Head of caudate nucleus (tissue), 42 donors: ENCODE data around the gene TMEM94.
"Not testable (repeated sequence)": the region's sequence is repeated elsewhere in the genome, so short reads cannot be mapped to it uniquely, and the experiment has no call there.

Experiments
- DNase-seq, 42 donors: peaks; one replicate each; pipeline versions ENCODE4 v3.0.0 to v3.0.0-alpha.2; 2020 to 2021; ENCODE audit warnings: mixed read lengths in 7 of 42
- intact Hi-C: fragments of 100-400 bp; cut with DNase I; formaldehyde crosslinking; loops from one replicate; pipeline ENCODE4 v1.15.0; 2022

The TMEM94 gene

DNA sequence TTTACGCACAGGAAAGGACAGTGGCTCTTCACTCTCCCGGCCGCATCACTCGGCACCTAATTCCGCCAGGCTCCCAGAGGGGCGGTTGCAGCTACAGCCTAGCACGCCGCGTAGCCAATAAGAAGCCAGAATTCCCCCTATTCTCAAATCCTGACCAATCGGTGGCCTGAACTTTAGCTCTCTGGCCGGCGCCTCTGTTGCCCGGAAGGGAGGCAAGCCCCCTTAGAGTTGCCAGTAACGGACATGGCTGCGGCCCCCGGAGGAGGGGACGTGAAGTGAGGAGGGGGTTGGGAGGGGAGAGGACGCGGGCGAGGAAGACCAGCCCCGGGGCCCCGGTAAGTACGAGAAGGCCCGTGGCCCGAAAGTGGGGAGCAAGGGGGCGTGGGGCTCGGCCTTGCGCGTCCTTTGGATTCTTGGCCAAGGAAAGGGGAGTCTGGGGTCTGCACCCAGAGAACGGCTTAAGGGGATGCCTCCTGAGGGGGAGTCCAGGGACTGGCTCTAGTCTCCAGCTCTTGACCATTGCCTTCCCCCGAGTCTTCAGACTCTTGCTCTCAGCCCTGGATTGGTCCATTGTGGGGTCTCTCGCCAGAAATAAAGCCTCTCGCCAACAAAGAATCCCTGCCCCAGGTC lies at the start of gene TMEM94:
Gene TMEM94 (plus strand): TSS at position 219 of the 630 bp plus-strand sequence. CDS start 15,271 bp downstream, outside the sequence.
- peak; percentile 90 to 99 (median 97) for DNase-seq
- intact Hi-C loops, result loop anchor here (5.0 kb wide), 1 partner anchor 61 kb away; the partner anchor contains the start of genes CASKIN2 and TSEN54

DNA sequence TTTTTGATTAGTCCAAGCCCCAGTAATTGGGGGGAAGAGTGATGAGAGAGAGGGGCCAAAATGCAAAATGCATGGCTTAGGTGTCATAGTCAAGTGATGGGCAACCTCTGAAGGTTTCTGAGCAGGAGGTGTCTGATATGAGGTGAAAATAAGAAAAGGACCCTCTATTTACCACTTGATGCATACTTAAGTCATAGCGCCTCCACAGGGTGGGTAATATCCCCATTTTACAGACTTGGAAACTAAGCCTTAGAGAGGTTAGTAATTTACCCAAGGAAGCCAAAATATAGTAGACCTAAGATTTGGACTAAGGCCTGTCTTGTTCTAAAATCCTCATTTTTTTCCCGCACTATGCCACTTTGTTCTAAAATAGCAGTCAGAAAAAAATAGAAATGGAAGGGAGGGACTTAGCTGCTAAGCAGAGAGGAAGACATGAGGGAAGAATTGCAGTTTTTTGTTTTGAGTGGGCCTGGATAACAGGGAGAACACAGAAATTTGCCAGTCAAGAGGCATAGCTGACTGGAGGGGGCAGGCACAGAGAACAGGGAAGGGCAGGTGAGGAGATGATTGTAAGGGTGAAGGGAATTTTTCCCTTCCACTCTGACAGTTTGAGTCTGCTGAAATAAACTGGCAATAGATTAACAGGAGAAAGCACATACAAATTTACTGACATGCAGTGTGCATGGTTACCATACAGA lies 48.6 kb upstream of the TMEM94 start:
- intact Hi-C loops, result no loop called here
- DNase-seq, result peak in 28 of 42 donors; percentile 15 to 87 (median 50)

DNA sequence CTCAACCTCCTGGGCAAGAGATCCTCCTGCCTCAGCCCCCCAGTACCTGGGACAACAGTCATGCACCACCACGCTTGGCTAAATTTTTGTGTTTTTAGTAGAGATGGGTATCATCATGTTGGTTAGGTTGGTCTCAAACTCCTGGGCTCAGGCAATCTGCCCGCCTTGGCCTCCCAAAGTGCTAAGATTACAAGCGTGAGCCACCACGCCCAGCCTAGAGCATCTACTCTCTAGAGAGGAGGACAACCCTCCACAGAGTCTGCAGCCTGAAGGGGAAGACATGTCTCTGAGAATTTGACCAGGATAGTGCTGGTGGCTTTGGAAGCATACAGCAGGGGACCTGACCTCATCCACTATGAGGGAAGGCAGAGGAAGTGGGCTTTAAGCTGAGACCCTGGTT lies 46.3 kb upstream of the TMEM94 start:
- intact Hi-C loops, result no loop called here
- peak in 1 of 42 donors; percentile 3 for DNase-seq

DNA sequence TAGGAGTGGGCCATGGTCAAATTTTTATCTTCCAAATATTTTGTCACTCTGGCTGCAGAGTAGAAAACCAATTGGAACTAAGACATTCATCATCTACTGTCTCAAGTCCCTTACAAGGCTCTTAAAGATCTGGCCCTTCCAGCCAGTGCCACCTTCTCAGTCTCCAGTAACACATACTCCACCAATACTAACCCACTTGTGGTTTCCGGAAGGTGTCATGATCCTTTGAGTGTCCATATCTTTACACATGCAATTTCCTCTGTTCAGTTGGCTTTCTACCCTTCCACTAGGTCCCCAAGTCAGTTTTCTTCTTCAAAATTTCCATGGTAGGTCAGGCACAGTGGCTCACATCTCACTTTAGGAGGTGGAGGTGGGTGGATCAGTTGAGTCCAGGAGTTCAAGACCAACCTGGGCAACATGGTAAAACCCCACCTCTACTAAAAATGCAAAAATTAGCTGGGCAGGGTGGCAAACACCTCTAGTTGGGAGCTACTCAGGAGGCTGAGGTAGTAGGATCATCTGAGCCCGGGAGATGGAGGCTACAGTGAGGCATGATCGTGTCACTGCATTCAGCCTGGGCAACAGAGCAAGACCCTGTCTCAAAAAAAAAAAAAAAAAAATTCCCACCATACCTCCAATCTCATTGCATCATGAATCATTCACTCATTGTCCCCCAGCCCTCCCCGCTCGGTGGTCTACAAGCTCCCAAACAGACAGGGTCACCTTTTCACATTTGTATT lies 44.9 kb upstream of the TMEM94 start:
- peak in 1 of 42 donors; percentile 7 for DNase-seq

DNA sequence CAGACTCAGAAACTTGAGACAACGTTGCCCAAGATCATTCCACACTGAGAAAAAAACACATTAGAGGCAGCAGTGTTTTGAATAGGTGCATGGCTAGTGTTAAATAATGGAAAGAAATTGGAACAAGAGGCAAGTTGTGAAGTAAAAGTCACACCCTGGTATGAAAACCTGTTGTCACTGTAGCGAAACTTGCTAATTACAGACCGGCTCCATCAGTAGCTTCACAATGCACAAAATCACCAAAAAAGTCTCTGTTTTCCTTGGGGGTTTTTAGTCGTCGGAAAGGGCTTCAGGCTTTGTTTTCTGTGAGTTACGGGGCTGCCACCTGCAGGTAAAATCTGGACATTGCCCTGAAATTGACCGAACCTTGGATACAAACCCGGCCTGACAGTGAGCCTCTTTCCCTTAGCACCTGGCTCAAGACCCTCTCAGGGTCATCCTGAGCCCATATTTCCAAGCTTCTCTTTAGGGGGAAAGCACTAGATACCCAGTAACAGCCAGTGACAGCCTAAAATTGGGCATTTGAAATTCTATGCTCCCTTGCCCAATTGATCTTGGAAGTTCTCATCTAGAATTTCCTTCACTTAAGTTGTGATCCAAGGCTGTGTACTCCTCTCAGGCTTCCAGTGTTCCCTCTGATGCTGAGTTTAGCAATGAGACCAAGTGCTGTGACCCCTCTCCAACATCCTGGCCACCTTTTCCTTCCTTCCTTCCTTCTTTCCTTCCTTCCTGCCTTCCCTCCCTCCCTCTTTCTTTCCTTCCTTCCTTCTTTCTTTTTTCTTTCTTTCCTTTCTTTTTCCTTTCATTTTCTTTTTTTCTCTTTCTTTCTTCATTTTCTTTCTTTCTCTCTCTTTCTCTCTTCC lies 43.7 kb upstream of the TMEM94 start:
- peak in 40 of 42 donors; percentile 7 to 84 (median 53) for DNase-seq
- intact Hi-C loops, result no loop called here

More for the DNA sequence above, 44.9 kb upstream of the TMEM94 start:
- intact Hi-C loops, result no loop called here

DNA sequence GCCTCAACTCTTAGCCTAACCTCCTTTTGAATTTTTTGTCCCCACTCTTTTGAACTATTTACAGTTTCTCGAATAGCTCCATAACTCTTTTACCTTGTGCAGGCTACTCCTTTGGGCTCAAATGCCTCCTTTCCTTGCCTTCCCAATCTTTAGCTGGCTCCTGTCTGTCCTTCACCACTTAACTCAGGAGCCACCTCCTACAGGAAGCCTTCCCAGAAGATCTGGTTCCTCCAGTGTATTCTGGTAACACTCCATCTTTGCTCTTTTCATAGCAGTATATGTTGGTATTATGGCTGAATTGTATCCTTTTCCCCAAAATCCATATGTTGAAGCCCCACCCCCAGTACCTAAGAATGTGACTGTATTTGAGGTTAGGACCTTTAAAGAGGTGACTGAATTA lies 41.9 kb upstream of the TMEM94 start:
- no peak for DNase-seq
- intact Hi-C loops, result no loop called here

DNA sequence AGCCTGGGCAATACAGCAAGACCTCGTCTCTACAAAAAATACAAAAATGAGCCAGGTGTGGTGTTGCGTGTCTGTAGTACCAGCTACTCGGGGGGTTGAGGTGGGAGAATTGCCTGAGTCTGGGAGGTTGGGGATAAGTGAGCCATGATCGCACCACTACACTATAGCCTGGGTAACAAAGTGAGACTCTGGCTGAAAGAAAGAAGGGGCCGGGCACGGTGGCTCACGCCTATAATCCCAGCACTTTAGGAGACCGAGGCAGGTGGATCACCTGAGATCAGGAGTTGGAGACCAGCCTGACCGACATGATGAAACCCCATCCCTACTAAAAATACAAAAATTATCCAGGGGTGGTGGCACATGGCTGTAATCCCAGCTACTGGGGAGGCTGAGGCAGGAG lies 40.4 kb upstream of the TMEM94 start:
- peak in 1 of 42 donors; percentile 12 for DNase-seq
- intact Hi-C loops, result no loop called here

DNA sequence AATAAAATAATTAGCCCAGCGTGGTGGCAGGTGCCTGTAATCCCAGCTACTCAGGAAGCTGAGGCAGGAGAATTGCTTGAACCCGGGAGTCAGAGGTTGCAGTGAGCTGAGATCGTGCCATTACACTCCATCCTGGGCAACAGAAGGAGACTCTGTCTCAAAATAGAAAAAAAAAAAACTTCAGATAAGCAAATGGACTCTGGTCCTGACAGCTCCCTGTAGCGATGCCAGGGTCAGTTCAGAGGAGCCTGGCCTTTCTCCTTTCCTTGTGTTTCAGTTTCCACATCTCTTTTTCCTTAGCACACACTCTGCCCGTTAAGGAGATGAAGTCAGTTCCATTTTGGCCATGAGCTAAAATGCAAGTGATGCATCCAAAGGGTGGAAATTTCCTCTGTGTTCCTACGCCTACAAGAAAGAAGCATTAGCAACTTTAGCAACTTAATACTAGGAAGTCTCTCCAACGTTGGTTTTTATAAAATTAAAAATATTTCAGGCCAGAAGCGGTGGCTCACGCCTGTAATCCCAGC lies 39.3 kb upstream of the TMEM94 start:
- intact Hi-C loops, result no loop called here
- DNase-seq, result no peak

DNA sequence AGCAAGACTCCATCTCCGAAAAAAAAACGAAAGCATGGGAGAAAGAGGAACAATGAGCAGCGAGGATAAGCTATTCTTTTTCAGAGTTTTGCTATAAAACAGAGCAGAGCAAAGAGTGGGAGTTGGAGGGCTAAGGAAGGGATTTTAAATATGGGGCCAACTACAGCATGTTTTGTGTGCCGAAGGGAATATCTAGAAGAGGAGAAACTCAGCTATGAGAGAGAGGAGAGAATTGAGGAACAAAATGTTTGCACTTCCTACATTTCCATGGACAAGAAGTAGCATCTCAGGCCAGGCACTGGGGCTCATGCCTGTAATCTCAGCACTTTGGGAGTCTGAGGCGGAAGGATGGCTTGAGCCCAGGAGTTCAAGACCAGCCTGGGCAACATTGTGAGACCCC lies 37.9 kb upstream of the TMEM94 start:
- intact Hi-C loops, result no loop called here

DNA sequence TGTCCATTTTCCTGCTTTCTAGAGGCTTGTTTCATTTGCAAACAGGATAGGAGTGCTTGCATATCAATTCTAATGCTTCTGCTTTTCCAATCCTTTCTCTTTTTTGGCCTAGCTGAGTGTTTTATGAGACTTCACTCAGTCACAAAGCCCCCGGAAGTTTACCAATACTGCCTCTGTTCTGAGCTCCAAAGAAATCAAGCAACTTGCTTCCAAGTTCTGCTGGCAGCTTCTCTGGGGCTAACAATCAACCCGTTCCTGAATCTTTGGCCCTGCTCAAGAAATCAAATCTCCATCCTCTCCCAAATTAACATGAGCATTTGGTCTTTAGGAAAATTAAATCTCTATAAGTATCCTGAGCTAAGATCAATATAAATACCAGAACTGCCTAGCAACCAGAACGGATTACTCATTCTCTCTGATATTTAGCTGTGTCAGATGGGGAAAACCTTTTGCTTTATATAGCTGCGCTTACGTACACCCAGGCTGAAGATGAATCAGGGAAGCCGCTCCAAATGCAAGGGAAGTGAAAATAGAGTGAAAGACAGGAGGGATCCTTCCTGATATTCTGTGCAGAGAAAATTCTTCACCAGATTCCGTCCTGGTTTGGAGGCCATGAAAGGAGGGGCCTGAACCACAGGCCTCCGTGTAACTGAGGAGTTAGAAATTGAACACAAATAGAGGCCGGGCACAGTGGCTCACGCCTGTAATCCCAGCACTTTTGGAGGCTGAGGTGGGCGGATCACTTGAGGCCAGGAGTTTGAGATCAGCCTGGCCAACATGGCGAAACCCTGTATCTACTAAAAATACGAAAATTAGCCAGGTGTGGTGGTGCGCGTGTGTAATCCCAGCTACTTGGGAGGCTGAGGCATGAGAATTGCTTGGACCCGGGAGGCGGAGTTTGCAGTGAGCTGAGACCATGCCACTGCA lies 27.6 kb upstream of the TMEM94 start:
- peak in 25 of 42 donors; percentile 22 to 78 (median 38) for DNase-seq
- intact Hi-C loops, result loop anchor here (10.0 kb wide), 1 partner anchor 156 kb away; the partner anchor contains the start of gene MYO15B

More for the DNA sequence above, 37.9 kb upstream of the TMEM94 start:
- no peak for DNase-seq

DNA sequence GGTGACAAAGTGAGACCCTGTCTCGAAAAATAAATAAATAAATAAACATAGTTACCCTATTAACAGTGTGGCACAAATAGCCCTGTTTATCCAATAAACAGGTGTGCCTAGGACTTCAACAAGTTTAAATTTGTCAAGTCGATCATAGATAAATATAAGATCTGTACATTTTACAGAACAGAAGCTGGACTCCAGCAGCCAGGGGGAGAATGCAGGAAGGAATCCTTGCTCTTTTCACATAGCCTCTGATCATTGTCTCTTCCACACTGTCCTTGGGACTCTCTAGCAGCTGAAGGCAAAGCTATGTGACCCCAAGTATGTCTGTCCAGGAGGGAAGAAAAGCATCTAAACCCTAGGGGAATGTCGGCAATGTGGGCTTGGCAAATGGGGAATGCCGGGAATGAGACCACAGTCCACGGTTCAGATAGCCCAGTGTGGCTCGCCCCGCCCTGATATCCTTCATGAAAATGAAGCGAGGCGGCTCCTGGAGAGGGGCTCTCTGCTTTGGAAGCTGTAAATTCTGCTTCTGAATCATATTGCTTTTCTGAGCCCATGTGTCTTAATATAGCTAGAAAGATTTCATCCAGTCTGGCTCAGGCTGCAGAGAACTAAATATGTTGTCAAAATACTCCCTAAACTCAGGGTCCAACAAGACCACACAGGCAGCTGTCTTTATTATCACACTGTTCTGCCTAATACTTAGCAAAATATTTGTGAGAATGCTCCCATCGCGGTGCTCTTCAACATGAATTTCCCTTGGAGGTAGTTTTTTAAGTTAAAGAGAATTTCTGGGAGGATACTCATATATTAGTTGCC lies 26.1 kb upstream of the TMEM94 start:
- DNase-seq, result no peak
- intact Hi-C loops, result no loop called here

DNA sequence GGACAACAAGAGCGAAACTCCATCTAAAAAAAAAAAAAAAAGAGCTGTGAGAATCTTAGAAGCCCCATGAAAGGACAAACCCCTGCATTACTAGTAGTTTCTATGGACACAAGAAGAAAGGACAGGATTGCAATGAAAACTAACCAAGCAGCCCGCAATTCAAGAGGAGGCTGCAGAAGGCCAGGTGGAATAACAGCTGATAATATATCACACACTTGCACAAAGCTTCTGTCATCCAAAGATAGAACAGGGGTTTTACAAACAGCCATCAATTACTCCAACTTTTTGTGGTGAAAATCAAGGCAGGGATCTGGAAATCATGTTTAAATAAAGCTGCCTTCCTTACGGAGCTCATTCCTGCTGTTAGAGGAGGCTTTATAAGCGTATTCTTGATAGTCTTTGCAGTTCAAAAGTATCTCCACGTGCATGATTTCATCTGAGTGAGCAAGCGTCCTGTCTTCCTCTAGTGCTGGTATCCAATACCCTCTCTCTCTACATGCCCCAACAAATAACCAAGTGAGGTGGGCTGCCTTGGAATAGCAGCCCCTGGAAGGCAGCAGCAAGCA lies 23.1 kb upstream of the TMEM94 start:
- intact Hi-C loops, result no loop called here
- DNase-seq, result no peak

DNA sequence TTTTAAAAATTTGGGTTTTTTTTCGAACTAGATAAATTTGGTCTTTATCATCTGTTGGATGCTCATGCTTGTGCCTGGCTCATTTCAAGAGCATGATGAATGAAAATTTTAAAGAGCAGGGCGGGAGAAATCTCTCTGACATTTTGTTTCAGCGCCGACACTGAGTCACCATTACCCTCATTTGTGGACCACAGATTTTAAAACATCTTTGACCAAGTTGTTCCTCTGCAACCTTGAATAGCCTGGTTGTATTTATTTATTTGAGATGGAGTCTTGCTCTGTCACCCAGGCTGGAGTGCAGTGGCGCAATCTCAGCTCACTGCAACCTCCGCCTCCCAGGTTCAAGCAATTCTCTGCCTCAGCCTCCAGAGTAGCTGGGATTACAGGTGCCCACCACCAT lies 22.0 kb upstream of the TMEM94 start:
- intact Hi-C loops, result not testable (repeated sequence)

DNA sequence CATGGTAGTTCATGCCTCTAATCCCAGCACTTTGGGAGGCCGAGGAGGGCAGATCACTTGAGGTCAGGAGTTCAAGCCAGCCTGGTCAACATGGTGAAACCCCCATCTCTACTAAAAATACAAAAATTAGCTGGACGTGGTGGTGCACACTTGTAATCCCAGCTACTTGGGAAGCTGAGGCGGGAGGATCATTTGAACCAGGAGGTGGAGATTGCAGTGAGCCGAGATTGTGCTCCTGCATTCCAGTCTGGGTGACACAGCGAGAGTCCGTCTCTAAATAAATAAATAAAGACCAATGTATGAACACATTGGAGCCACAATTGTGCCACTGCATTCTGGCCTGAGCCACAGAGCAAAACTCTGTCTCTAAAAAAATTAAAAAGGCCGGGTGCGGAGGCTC lies 19.0 kb upstream of the TMEM94 start:
- DNase-seq, intact Hi-C loops: not testable (repeated sequence)

More for the DNA sequence above, 22.0 kb upstream of the TMEM94 start:
- DNase-seq, result not testable (repeated sequence)

DNA sequence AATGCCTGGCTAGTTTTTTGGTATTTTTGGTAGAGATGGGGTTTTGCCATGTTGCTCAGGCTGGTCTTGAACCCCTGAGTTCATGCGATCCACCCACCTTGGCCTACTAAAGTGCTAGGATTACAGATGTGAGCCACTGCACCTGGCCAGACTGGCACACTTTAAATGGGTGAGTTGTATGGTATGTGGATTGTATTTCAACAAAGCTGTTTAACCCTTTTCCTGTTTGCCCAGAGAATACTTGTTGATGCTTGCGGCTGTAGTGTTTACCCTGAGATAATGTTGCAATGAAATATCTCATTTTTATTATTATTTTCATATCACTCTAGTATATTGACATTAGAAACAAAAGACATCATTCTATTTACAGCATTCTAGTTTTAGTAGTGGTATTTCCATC lies 17.1 kb upstream of the TMEM94 start:
- intact Hi-C loops, result no loop called here
- no peak for DNase-seq

DNA sequence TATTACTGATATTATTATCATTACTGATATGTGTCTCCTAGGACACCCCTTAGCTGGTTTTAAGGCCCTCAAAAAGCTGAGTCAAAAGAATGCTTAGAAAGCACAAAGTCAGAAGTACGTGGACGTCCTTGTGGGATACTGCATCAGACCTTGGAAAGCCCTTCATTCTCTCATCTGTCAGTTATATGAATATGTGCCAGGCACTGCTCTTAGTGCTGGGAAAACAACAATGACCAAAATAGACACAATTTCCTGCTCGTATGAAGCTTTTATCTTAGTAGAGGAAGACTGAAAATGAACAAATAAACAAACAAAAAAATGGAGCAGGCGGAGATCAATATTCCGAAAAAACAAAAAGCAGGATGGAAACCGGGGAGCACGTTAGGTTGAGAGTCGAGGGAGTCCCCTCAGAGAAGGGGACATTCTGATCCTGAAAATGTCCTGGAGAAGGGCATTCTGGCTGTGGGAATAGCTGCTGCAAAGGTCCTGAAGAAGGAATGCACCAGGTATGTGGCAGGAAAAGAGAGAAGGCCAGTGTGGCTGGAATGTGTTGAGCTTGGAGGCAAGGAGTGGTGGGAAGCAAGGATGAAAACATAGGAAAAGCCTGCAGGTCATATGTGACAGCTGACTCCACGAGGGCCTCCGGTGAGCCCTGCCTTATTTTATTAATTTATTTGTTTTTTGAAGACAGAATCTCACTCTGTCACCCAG lies 15.5 kb upstream of the TMEM94 start:
- intact Hi-C loops, result no loop called here
- no peak for DNase-seq
